Spleen (tissue), 7 donors: ENCODE results near the gene DLX6.

Experiments
- CTCF ChIP-seq, 11 experiments: fragments of 200-600 bp in 7 of 11; fragments of 450-650 bp in 4 of 11; sonication (generic) in 4 of 11; IDR thresholded peaks in 8 of 11; conservative IDR thresholded peaks in 3 of 11; 1 replicate in 7 of 11; 2 replicates in 4 of 11; pipeline versions ENCODE4 v1.4.0 to v1.8.0; 2016 to 2021; ENCODE audit warnings: antibody characterized with exemption in 11 of 11, inconsistent platforms in 4 of 11, mild to moderate bottlenecking in 1 of 11
- POLR2A ChIP-seq, 3 donors: fragments of 450-650 bp; IDR thresholded peaks; one replicate each; pipeline ENCODE4 v1.5.1; 2017; ENCODE audit warnings: antibody characterized with exemption in 3 of 3, mild to moderate bottlenecking in 1 of 3
- POLR2AphosphoS5 ChIP-seq, 3 donors: sonication (generic); formaldehyde crosslinking; IDR thresholded peaks; one replicate each; pipeline ENCODE4 v1.5.1; 2017; ENCODE audit warnings: antibody characterized with exemption in 3 of 3
- donor health status: DM: no; HTN: no; CAD: no; lungs with moderate emphysema.
- donor health status: DM: no; HTN: no; CAD: no.
- donor health status: DM: no; HTN: no; CAD: no.

DNA sequence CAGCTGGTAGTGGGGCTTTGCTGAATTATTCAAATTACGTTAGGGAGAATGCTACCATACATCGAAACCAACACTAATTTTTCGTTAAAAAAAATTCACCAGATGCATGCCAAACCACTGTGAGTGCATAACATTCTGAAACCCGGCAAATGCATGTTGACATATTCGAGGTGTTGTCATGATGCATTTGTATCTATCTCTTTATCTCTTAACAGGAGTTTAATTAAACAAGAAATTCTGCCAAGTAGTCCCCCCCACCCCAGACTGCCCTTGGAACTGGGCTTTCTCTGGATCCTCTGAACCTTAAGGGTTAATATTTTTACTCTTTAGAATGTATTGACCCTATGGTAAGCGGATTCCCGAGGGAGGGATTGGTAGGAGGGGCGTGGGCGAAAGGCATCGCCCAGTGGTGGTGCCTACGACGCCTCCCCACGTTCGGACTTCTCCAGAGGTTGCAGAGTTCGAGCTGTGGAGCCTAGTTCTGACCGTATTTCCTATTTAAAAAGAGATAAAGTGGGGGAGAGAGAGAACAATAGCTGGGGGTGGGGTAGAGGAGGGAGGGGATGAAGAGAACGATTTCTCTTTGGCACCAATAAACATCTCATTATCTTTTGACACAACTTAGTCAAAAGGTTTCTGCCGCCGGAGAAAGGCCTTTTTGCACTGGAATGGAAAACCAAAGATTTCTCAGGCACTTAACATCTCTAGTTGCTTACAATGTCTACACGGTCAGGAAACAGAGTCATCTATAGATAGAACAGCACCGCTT is 7.2 kb downstream of the DLX6 start:
- no peak for TF ChIP-seq CTCF (IDR thresholded peaks at IDR 0.05 in 8 of 11, conservative IDR thresholded peaks at IDR 0.05 in 3 of 11)
- TF ChIP-seq POLR2A (IDR thresholded peaks at IDR 0.05): no peak
- no peak for TF ChIP-seq POLR2AphosphoS5 (IDR thresholded peaks at IDR 0.05)
